Measurements from ENCODE around the gene MBOAT2.

MBOAT2 gene

DNA sequence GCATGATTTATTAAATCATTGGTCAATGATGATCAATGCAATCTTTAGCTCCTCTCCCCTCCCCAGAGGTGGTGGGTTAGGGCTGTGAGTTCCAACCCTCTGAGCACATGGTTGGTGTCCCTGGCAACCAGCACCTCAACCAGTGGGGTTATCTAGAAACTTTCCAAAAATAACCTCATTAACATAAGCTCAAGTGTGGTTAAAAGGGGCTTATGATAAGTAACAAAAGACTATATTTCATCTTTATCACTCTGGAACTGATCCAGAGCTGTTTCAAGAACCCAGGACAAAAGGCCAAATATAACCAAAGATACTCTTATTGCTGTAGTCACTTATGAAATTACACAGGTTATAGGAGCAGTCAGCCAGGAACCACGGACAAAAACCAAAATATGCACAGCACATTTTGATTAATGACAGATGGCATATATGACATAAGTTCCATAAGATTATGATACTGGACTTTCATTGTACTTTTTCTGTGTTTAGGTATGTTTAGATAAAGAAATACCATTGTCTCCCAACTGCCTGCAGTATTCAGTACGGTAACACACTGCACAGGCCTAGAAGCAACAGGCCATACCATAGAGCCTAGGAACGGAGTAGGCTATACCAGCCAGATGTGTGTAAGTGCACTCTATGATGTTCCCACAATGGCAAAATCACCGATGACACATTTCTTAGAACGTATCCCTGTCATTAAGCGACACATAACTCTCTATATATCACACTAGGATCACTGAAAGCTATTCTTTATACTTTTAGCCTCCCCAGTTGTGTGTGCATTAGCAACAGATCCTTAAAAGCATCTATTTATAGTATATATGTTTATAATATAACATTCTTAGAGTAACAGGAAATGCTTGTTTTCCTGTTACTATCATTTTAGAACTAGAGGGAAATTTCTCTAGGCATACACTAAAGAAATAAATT is 197.9 kb downstream of the MBOAT2 start:
- DNase-seq: no peak

DNA sequence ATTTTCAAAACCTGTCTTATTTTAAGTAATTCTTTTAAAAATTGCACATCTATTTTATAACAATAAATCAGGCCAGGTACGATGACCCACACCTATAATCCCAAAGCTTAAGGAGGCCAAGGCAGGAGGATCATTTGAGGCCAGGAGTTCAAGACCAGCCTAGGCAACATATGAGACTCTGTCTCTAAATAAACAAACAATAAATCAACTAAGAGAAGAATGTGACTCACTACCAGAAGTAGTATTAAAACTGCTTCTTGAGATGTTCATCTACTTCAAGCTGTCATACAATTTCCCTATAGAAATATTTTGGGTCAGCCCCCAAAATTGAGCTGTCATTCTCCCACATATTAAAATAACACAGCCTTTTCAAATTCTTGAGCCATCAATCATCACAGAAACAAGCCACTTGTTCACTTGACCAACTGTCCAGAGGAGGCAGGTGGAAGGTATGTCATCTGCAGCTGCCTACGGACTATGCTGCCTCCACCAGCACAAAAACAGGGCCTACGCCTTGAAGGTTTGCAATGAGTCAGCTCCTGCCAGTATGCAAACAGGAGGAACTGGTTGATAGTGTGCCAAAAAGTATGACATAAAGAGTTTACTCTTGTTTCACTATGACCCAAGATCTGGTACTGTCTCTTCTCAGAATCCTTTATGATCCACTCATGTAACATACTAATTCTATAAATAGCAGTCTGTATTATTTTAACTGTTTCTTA is 199.7 kb downstream of the MBOAT2 start:
- peak; percentile 89 for DNase-seq

DNA sequence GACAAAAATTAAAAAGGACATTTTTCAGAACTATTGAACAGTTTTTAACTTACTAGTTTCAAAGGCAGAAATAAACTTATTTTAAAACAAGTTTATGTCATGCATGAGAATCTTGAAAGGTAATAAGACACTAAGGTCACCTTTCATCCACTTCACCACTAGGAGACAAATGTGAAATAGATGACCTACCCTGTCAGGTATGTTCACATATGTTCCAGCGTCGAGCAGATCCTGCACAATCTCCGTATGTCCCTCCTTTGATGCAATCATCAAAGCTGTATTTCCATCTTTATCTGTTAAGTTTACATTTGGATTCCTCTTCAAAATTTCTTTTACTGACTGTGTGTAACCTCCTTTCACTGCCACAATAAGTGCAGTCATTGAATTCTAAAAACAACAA is 200.7 kb downstream of the MBOAT2 start:
- no peak for DNase-seq
